ENCODE measurements around the gene SMAD2. TPM values are rescaled to one million over a fixed set of nuclear protein-coding genes. Genes with fewer than 3 reads are reported as not detected.
A peak's percentile ranks its signal among the peaks of the same experiment; 100 is the strongest.

SMAD2 gene
- total and polyA plus RNA-seq, 2 experiments from 2014 or later, result 30.9 to 90.7 TPM

- Histone ChIP-seq H3F3A (replicated peaks; ENCODE audit: low read depth) (no peaks in the 10 kb centered on the region), H3K27me3 (ENCODE audit: insufficient read depth) (no peaks in the 10 kb centered on the region), H3K36me3 (ENCODE audit: insufficient read depth) (no peaks in the 10 kb centered on the region), H3K4me2 (peak overlapping the region; percentile 2), H3K79me2 (replicated peaks; ENCODE audit: insufficient read depth) (no peaks in the 10 kb centered on the region), H3K4me1 (ENCODE audit: insufficient read depth) (peaks cover 27% of the 10 kb centered on the region), H3K27ac (ENCODE audit: low read depth) (peak overlapping the region; percentile 89), H4K20me1 (replicated peaks; ENCODE audit: insufficient read depth) (no peaks in the 10 kb centered on the region), H3K4me3 (no peak overlapping the region), H3K9me2 (ENCODE audit: insufficient read depth) (no peaks in the 10 kb centered on the region), H2AFZ (no peak overlapping the region)
- peaks cover 19% of the 10 kb centered on the region for H3K9me3 Mint-ChIP-seq
- H3K36me3 Mint-ChIP-seq (ENCODE audit: low read depth), result peaks cover 13% of the 10 kb centered on the region
- H3K4me3 Mint-ChIP-seq, result no peak overlapping the region
- peak overlapping the region; percentile 61; the same call in 1 of the 2 replicates for H3K27ac Mint-ChIP-seq
- TF ChIP-seq ZNF114 (CRISPR knock-in tag; IDR thresholded peaks at IDR 0.05) (no peak), CTCF (conservative IDR thresholded peaks at IDR 0.05; ENCODE audit: low read depth in 2 of 2) (no peak), EZH2phosphoT487 (IDR thresholded peaks at IDR 0.05; ENCODE audit: unreplicated experiment) (no peak), JUNB (IDR thresholded peaks at IDR 0.05; ENCODE audit: unreplicated experiment) (no peak), NANOG (IDR thresholded peaks at IDR 0.05; ENCODE audit: borderline replicate concordance) (no peak), CREB1 (CRISPR knock-in tag; IDR thresholded peaks at IDR 0.05; ENCODE audit: low read depth) (no peak), POLR2AphosphoS5 (IDR thresholded peaks at IDR 0.05; ENCODE audit: low read depth) (no peak)
- DNase-seq (ENCODE audit: low spot score) (no peak), ATAC-seq (no peak)
- peaks cover 2% of the 10 kb centered on the region for H3K27me3 Mint-ChIP-seq (ENCODE audit: insufficient read depth, low read depth, poor library complexity)
- peaks cover 35% of the 10 kb centered on the region for H3K4me1 Mint-ChIP-seq
Observed at GRCh38 chr18:47968721-47969120, 38.3 kb upstream of the SMAD2 start.

DNA sequence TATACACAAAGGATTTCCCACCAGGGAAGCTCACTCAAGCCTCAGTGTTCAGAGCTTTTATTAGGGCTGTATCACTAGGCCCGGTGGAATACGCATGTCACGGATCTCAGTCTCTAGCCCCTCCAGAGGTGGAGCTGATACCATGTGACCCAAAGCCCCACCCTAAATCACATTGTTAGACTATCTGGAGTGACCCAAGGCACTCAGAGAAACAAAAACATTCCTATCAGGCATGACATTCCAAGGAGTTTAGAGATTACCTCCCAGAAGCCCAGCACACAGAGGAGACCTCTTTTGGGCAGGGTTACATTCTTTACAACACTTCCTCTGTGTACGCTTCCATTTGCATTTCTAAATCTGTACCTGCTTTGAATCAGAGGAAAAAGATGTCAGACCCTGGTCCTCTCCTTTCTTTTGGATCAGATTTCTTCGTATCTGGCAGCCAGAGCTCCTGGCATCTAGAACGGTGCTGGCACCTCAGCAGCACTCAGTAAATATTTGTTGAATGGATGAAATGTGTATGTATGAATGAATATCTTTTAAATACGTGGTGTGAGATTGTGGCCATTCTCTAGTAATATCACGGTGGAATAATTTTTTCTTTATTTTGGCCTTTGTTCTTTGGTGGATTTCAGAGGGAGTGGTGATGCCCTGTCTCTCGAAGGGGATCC is 37.7 kb upstream of the SMAD2 start:
- Mint-ChIP-seq H3K36me3 (ENCODE audit: low read depth) (peaks cover 13% of the 10 kb centered on the region), H3K9me3 (peaks cover 19% of the 10 kb centered on the region), H3K27me3 (ENCODE audit: insufficient read depth, low read depth, poor library complexity) (peaks cover 2% of the 10 kb centered on the region), H3K27ac (peak overlapping the region; percentile 76; the same call in 1 of the 2 replicates), H3K4me3 (no peak overlapping the region; the same call in 2 of the 3 replicates), H3K4me1 (peaks cover 29% of the 10 kb centered on the region)
- Histone ChIP-seq H3K4me1 (ENCODE audit: insufficient read depth) (peaks cover 22% of the 10 kb centered on the region), H3K4me2 (0 out of 2 replicates have a peak overlapping the region, but pooled peaks have one; percentile 2), H3F3A (replicated peaks; ENCODE audit: low read depth) (no peaks in the 10 kb centered on the region), H3K36me3 (ENCODE audit: insufficient read depth) (no peaks in the 10 kb centered on the region), H3K79me2 (replicated peaks; ENCODE audit: insufficient read depth) (no peaks in the 10 kb centered on the region), H2AFZ (no peak overlapping the region), H3K27me3 (ENCODE audit: insufficient read depth) (no peaks in the 10 kb centered on the region), H4K20me1 (replicated peaks; ENCODE audit: insufficient read depth) (no peaks in the 10 kb centered on the region), H3K9me2 (ENCODE audit: insufficient read depth) (no peaks in the 10 kb centered on the region), H3K4me3 (no peak overlapping the region), H3K27ac (ENCODE audit: low read depth) (peak overlapping the region; percentile 93)
- ATAC-seq (peak; percentile 97), DNase-seq (ENCODE audit: low spot score) (peak; percentile 93)
- TF ChIP-seq POLR2AphosphoS5 (IDR thresholded peaks at IDR 0.05; ENCODE audit: low read depth), result peak; percentile 31
- TF ChIP-seq NANOG (IDR thresholded peaks at IDR 0.05; ENCODE audit: borderline replicate concordance), result peak; percentile 37; the same call in 1 of the 2 replicates
- TF ChIP-seq ETS1 (IDR thresholded peaks at IDR 0.05), result no peak
- TF ChIP-seq ZNF114 (CRISPR knock-in tag; IDR thresholded peaks at IDR 0.05), result no peak

Data from GM23338 (cell line).